CD1c-positive myeloid dendritic cell (primary cell): ENCODE results near the gene CSE1L.
"Not testable (repeated sequence)": the region's sequence is repeated elsewhere in the genome, so short reads cannot be mapped to it uniquely, and the experiment has no call there.

ENCODE experiments used
- DNase-seq: peaks from one replicate; pipeline ENCODE4 v3.0.0-alpha.2; 2016; ENCODE audit errors: extremely low spot score

CSE1L gene

GRCh38 chr20:49132995-49133478 lies 86.9 kb downstream of the CSE1L start:
- peak; percentile 68 for DNase-seq

GRCh38 chr20:49133571-49133970 lies 87.5 kb downstream of the CSE1L start:
- DNase-seq, result no peak

- not testable (repeated sequence) for DNase-seq
Observed at GRCh38 chr20:49134797-49135196, 88.7 kb downstream of the CSE1L start.

- no peak for DNase-seq
Observed at GRCh38 chr20:49136817-49137571, 90.9 kb downstream of the CSE1L start.

GRCh38 chr20:49138431-49138830 lies 92.3 kb downstream of the CSE1L start:
- DNase-seq, result no peak

GRCh38 chr20:49140411-49140810 lies 94.3 kb downstream of the CSE1L start:
- DNase-seq, result no peak

- DNase-seq, result no peak
Observed at GRCh38 chr20:49140834-49141233, 94.7 kb downstream of the CSE1L start.
